HFFc6 (cell line): ENCODE results near the gene USP2. TPM values are rescaled to one million over a fixed set of nuclear protein-coding genes. Genes with fewer than 3 reads are reported as not detected.
A peak's percentile ranks its signal among the peaks of the same experiment; 100 is the strongest.

Experiments used
- DNase-seq: peaks from one replicate; pipeline ENCODE4 v3.0.0-alpha.2; 2018
- H3K27ac Mint-ChIP-seq: 2 replicates; pipeline ENCODE4 v1.8.0; 2020; ENCODE audit warnings: mild to moderate bottlenecking, mixed read lengths
- H3K27me3 Mint-ChIP-seq: 2 replicates; pipeline ENCODE4 v1.8.0; 2021; ENCODE audit warnings: mild to moderate bottlenecking, moderate library complexity, mixed read lengths; ENCODE audit not compliant: insufficient read depth
- H3K36me3 Mint-ChIP-seq: 2 replicates; pipeline ENCODE4 v1.8.0; 2021; ENCODE audit warnings: low read depth, mixed read lengths
- H3K4me1 Mint-ChIP-seq: 2 replicates; pipeline ENCODE4 v1.8.0; 2020; ENCODE audit warnings: low read depth, mixed read lengths
- H3K4me3 Mint-ChIP-seq: 2 replicates; pipeline ENCODE4 v1.8.0; 2020; ENCODE audit warnings: mild to moderate bottlenecking, moderate library complexity, mixed read lengths
- H3K9me3 Mint-ChIP-seq: 2 replicates; pipeline ENCODE4 v1.8.0; 2020; ENCODE audit warnings: mild to moderate bottlenecking, mixed read lengths
- CTCF ChIP-seq: fragments of 200-600 bp; sonication (generic); IDR thresholded peaks from 2 replicates; pipeline ENCODE4 v1.5.0; 2021; ENCODE audit warnings: antibody characterized with exemption, mild to moderate bottlenecking
- total RNA-seq, 6 experiments: library from RNA; stranded (reverse); fragmentation: NEBNext Ultra II Directional; extraction: Animal tissue kit (Norgen Biotek cat#: 25700); gene quantifications; 2 replicates in 1 of 6; 3 replicates in 5 of 6; pipeline ENCODE4 v1.2.3, GENCODE V29; 2021

Gene USP2
- total RNA-seq, 6 experiments from 2014 or later, result 0.32 to 0.71 (median 0.49) TPM

- Mint-ChIP-seq H3K9me3 (no peaks in the 10 kb centered on the region), H3K27me3 (peaks cover 8% of the 10 kb centered on the region), H3K4me1 (peaks cover 48% of the 10 kb centered on the region), H3K4me3 (peak overlapping the region; percentile 78), H3K27ac (no peak overlapping the region), H3K36me3 (no peaks in the 10 kb centered on the region; the same call in 1 of the 2 replicates)
- no peak for TF ChIP-seq CTCF
- peak; percentile 38 for DNase-seq
Measured at GRCh38 chr11:119365071-119365591, 16.4 kb downstream of the USP2 start.

- Mint-ChIP-seq H3K27me3 (peaks cover 8% of the 10 kb centered on the region), H3K4me1 (peaks cover 48% of the 10 kb centered on the region), H3K27ac (no peak overlapping the region)
Measured at GRCh38 chr11:119363851-119364590, 17.5 kb downstream of the USP2 start.

GRCh38 chr11:119363081-119363850 is 18.2 kb downstream of the USP2 start:
- H3K4me3 Mint-ChIP-seq, result no peak overlapping the region
- no peaks in the 10 kb centered on the region; the same call in 1 of the 2 replicates for H3K36me3 Mint-ChIP-seq
- H3K9me3 Mint-ChIP-seq, result no peaks in the 10 kb centered on the region
- H3K27me3 Mint-ChIP-seq, result peaks cover 8% of the 10 kb centered on the region
- TF ChIP-seq CTCF, result no peak
- H3K27ac Mint-ChIP-seq, result no peak overlapping the region
- no peak for DNase-seq
- peaks cover 44% of the 10 kb centered on the region for H3K4me1 Mint-ChIP-seq

More at GRCh38 chr11:119363851-119364590, 17.5 kb downstream of the USP2 start:
- Mint-ChIP-seq H3K9me3 (no peaks in the 10 kb centered on the region), H3K4me3 (peak overlapping the region; percentile 78), H3K36me3 (no peaks in the 10 kb centered on the region; the same call in 1 of the 2 replicates)
- TF ChIP-seq CTCF, result no peak
- DNase-seq, result no peak

- H3K4me3 Mint-ChIP-seq, result peak overlapping the region; percentile 52
- DNase-seq, result no peak
- H3K9me3 Mint-ChIP-seq, result no peaks in the 10 kb centered on the region
- no peaks in the 10 kb centered on the region; the same call in 1 of the 2 replicates for H3K36me3 Mint-ChIP-seq
- peaks cover 8% of the 10 kb centered on the region for H3K27me3 Mint-ChIP-seq
- H3K27ac Mint-ChIP-seq, result no peak overlapping the region
- TF ChIP-seq CTCF, result no peak
- H3K4me1 Mint-ChIP-seq, result peaks cover 39% of the 10 kb centered on the region
Measured at GRCh38 chr11:119362741-119363080, 18.8 kb downstream of the USP2 start.

- no peaks in the 10 kb centered on the region for H3K9me3 Mint-ChIP-seq
- no peaks in the 10 kb centered on the region; the same call in 1 of the 2 replicates for H3K36me3 Mint-ChIP-seq
- H3K4me3 Mint-ChIP-seq, result peak overlapping the region; percentile 52; the same call in 1 of the 2 replicates
- H3K27ac Mint-ChIP-seq, result no peak overlapping the region
- H3K4me1 Mint-ChIP-seq, result peaks cover 36% of the 10 kb centered on the region
- H3K27me3 Mint-ChIP-seq, result peaks cover 10% of the 10 kb centered on the region
- no peak for TF ChIP-seq CTCF
- DNase-seq, result no peak
Measured at GRCh38 chr11:119361941-119362725, 19.4 kb downstream of the USP2 start.
